Liver (tissue), 9 donors: ENCODE data around the gene SPA17. TPM values are rescaled to one million over a fixed set of nuclear protein-coding genes. Genes with fewer than 3 reads are reported as not detected.

Source experiments
- DNase-seq: peaks from one replicate; pipeline ENCODE4 v3.0.0-alpha.2; 2017; ENCODE audit warnings: low spot score
- H3K27ac ChIP-seq, 2 donors: one replicate each; pipeline ENCODE4 v1.7.0; 2013; ENCODE audit warnings: inconsistent platforms in 2 of 2, low read length in 2 of 2, control low read depth in 1 of 2, low read depth in 1 of 2, mild to moderate bottlenecking in 1 of 2
- H3K27me3 ChIP-seq, 4 donors: one replicate each; pipeline versions ENCODE4 v1.6.1 to v1.7.0; 2013; ENCODE audit warnings: low read length in 3 of 4, inconsistent platforms in 1 of 4, mild to moderate bottlenecking in 1 of 4, moderate library complexity in 1 of 4; ENCODE audit not compliant: control insufficient read depth in 4 of 4, insufficient read depth in 4 of 4
- H3K36me3 ChIP-seq, 4 donors: one replicate each; pipeline versions ENCODE4 v1.6.1 to v1.7.0; 2013; ENCODE audit warnings: low read length in 3 of 4, mild to moderate bottlenecking in 3 of 4, low read depth in 1 of 4, moderate library complexity in 1 of 4; ENCODE audit not compliant: control insufficient read depth in 4 of 4, insufficient read depth in 3 of 4
- H3K4me1 ChIP-seq, 4 donors: one replicate each; pipeline versions ENCODE4 v1.6.1 to v1.7.0; 2013; ENCODE audit warnings: low read length in 3 of 4, mild to moderate bottlenecking in 3 of 4, moderate library complexity in 1 of 4; ENCODE audit not compliant: control insufficient read depth in 4 of 4, insufficient read depth in 4 of 4
- H3K4me3 ChIP-seq, 3 donors: one replicate each; pipeline versions ENCODE4 v1.6.1 to v1.7.0; 2013; ENCODE audit warnings: low read length in 3 of 3, control low read depth in 1 of 3, low read depth in 1 of 3, mild to moderate bottlenecking in 1 of 3
- H3K9ac ChIP-seq, 2 donors: one replicate each; pipeline ENCODE4 v1.7.0; 2013; ENCODE audit warnings: low read length in 2 of 2, mild to moderate bottlenecking in 2 of 2, moderate library complexity in 2 of 2, control low read depth in 1 of 2, low read depth in 1 of 2
- H3K9me3 ChIP-seq, 4 donors: one replicate each; pipeline versions ENCODE4 v1.6.1 to v1.7.0; 2013; ENCODE audit warnings: low read length in 3 of 4; ENCODE audit not compliant: control insufficient read depth in 4 of 4
- ATF3 ChIP-seq: IDR thresholded peaks from 2 replicates; pipeline ENCODE4 v1.6.1; 2016; ENCODE audit warnings: antibody characterized with exemption
- CTCF ChIP-seq: fragments of 150-350 bp; IDR thresholded peaks from 2 replicates; pipeline ENCODE4 v1.5.1; 2017; ENCODE audit warnings: improper control_type of control experiment, low read depth, low read length; ENCODE audit not compliant: missing input control
- EGR1 ChIP-seq, 2 donors: IDR thresholded peaks; 2 replicates each; pipeline ENCODE4 v1.6.1; 2016 to 2018; ENCODE audit warnings: antibody characterized with exemption in 2 of 2, low read depth in 2 of 2
- FOXA2 ChIP-seq: IDR thresholded peaks from 2 replicates; pipeline ENCODE4 v1.6.1; 2016; ENCODE audit warnings: antibody characterized with exemption
- GABPA ChIP-seq, 2 donors: IDR thresholded peaks in 1 of 2; conservative IDR thresholded peaks in 1 of 2; 2 replicates each; pipeline ENCODE4 v1.6.1; 2016; ENCODE audit warnings: antibody characterized with exemption in 2 of 2, mild to moderate bottlenecking in 1 of 2, moderate library complexity in 1 of 2
- HNF4A ChIP-seq, 2 donors: conservative IDR thresholded peaks; 2 replicates each; pipeline ENCODE4 v1.6.1; 2016; ENCODE audit warnings: antibody characterized with exemption in 2 of 2, mild to moderate bottlenecking in 2 of 2
- HNF4G ChIP-seq: IDR thresholded peaks from 2 replicates; pipeline ENCODE4 v1.6.1; 2016; ENCODE audit warnings: antibody characterized with exemption
- JUND ChIP-seq, 2 donors: IDR thresholded peaks; 2 replicates each; pipeline ENCODE4 v1.6.1; 2016; ENCODE audit warnings: antibody characterized with exemption in 2 of 2
- MAX ChIP-seq: IDR thresholded peaks from 2 replicates; pipeline ENCODE4 v1.6.1; 2016; ENCODE audit warnings: antibody characterized with exemption
- RAD21 ChIP-seq, 2 donors: IDR thresholded peaks; 2 replicates each; pipeline ENCODE4 v1.6.1; 2016; ENCODE audit warnings: antibody characterized with exemption in 2 of 2, mild to moderate bottlenecking in 2 of 2
- REST ChIP-seq: IDR thresholded peaks from 2 replicates; pipeline ENCODE4 v1.6.1; 2016; ENCODE audit warnings: antibody characterized with exemption, mild to moderate bottlenecking
- RXRA ChIP-seq, 2 donors: IDR thresholded peaks; 2 replicates each; pipeline ENCODE4 v1.6.1; 2017 to 2018; ENCODE audit warnings: antibody characterized with exemption in 2 of 2, mild to moderate bottlenecking in 1 of 2
- SP1 ChIP-seq: IDR thresholded peaks from 2 replicates; pipeline ENCODE4 v1.6.1; 2018; ENCODE audit warnings: antibody characterized with exemption, mild to moderate bottlenecking
- TAF1 ChIP-seq: conservative IDR thresholded peaks from 2 replicates; pipeline ENCODE4 v1.6.1; 2016; ENCODE audit warnings: antibody characterized with exemption, mild to moderate bottlenecking
- YY1 ChIP-seq: IDR thresholded peaks from 2 replicates; pipeline ENCODE4 v1.6.1; 2016; ENCODE audit warnings: antibody characterized with exemption, mild to moderate bottlenecking
- WGBS: extraction: QIAGEN DNeasy Blood & Tissue Kit; methylation state at CpG from one replicate; pipeline ENCODE4 v1.1.7; 2013; 5-methylcytosine and 5-hydroxymethylcytosine counted together
- polyA plus RNA-seq, 2 donors: library from polyadenylated mRNA; stranded (reverse) in 1 of 2; unstranded in 1 of 2; fragments of 200-250 nt in 1 of 2; fragments of >200 nt in 1 of 2; fragmentation: Nextera tagmentation in 1 of 2; extraction: Ambion mirVana in 1 of 2; gene quantifications; one replicate each; pipeline versions ENCODE4 v1.2.1 to v1.2.3, GENCODE V29; 2013 to 2015
- total RNA-seq, 2 donors: library from RNA; depleted of rRNA; stranded (reverse); fragments of >200 nt; gene quantifications; one replicate each; pipeline ENCODE4 v1.2.3, GENCODE V29; 2014
- donor health status: healthy.
- donor health status: healthy.
- donor health status: healthy.
- donor health status: healthy.
- donor health status: healthy.

The SPA17 gene
- total and polyA plus RNA-seq, 4 donors, result 0.47 to 3.2 (median 1.9) TPM

GRCh38 chr11:124635932-124636331, 37.8 kb upstream of the SPA17 start:
- H3K4me1 ChIP-seq, result no peaks in the 10 kb centered on the region
- no peak overlapping the region for H3K27ac ChIP-seq
- H3K36me3 ChIP-seq, result peaks cover 15 to 62% (median 54%) of the 10 kb centered on the region in 4 donors
- no peak overlapping the region for H3K9ac ChIP-seq
- no peak overlapping the region for H3K4me3 ChIP-seq
- no peak for DNase-seq
- TF ChIP-seq HNF4A (conservative IDR thresholded peaks at IDR 0.05), result no peak
- TF ChIP-seq SP1, result no peak
- no peak for TF ChIP-seq JUND (IDR thresholded peaks at IDR 0.05)
- H3K9me3 ChIP-seq, result no peaks in the 10 kb centered on the region
- 87% methylated on average over 3 of the region's 3 CpGs for WGBS
- H3K27me3 ChIP-seq, result no peaks in the 10 kb centered on the region

- no peak for DNase-seq
- TF ChIP-seq HNF4G (no peak), TAF1 (no peak), HNF4A (conservative IDR thresholded peaks at IDR 0.05) (no peak), RXRA (IDR thresholded peaks at IDR 0.05) (no peak), REST (no peak), GABPA (IDR thresholded peaks at IDR 0.05 in 1 of 2, conservative IDR thresholded peaks at IDR 0.05 in 1 of 2) (no peak), EGR1 (IDR thresholded peaks at IDR 0.05; ENCODE audit: low read depth in 2 of 2) (no peak), MAX (no peak), ATF3 (no peak)
- no peaks in the 10 kb centered on the region for H3K4me1 ChIP-seq
- H3K36me3 ChIP-seq, result peaks cover 8 to 36% (median 30%) of the 10 kb centered on the region in 4 donors
- H3K4me3 ChIP-seq, result no peak overlapping the region
- 88% methylated on average over 3 of the region's 3 CpGs for WGBS
- H3K27ac ChIP-seq, result no peak overlapping the region
- no peak overlapping the region for H3K9ac ChIP-seq
- no peaks in the 10 kb centered on the region for H3K9me3 ChIP-seq
- no peaks in the 10 kb centered on the region for H3K27me3 ChIP-seq
Observed at GRCh38 chr11:124638500-124638899, 35.2 kb upstream of the SPA17 start.

- no peak for DNase-seq
- 87% methylated on average over 1 of the region's 1 CpG for WGBS
- no peak overlapping the region for H3K4me3 ChIP-seq
- no peaks in the 10 kb centered on the region for H3K4me1 ChIP-seq
- peaks cover 8 to 32% (median 27%) of the 10 kb centered on the region in 4 donors for H3K36me3 ChIP-seq
- H3K27ac ChIP-seq, result no peak overlapping the region
- TF ChIP-seq FOXA2 (no peak), CTCF (no peak), SP1 (no peak), YY1 (no peak), HNF4G (no peak), RAD21 (IDR thresholded peaks at IDR 0.05) (no peak)
- no peaks in the 10 kb centered on the region for H3K9me3 ChIP-seq
- H3K9ac ChIP-seq, result no peak overlapping the region
- H3K27me3 ChIP-seq, result no peaks in the 10 kb centered on the region
Observed at GRCh38 chr11:124639186-124639585, 34.5 kb upstream of the SPA17 start.
